HG02943 (cell line): Measurements from ENCODE around the gene CNOT4.
"Not testable (repeated sequence)": the region's sequence is repeated elsewhere in the genome, so short reads cannot be mapped to it uniquely, and the experiment has no call there.

Experiments used
- ATAC-seq: cut with Tn5 transposase; IDR thresholded peaks from one replicate; pipeline ENCODE4 v1.9.1; 2021; ENCODE audit warnings: mild to moderate bottlenecking, low read depth, moderate library complexity; ENCODE audit not compliant: unreplicated experiment

Gene CNOT4

GRCh38 chr7:135369405-135369804 lies 140.5 kb downstream of the CNOT4 start:
- ATAC-seq: no peak

- ATAC-seq: no peak
Observed at GRCh38 chr7:135368416-135369186, 141.3 kb downstream of the CNOT4 start.

- ATAC-seq: no peak
Observed at GRCh38 chr7:135366843-135367508, 142.9 kb downstream of the CNOT4 start.

- ATAC-seq: no peak
Observed at GRCh38 chr7:135365721-135366120, 144.2 kb downstream of the CNOT4 start.

GRCh38 chr7:135364206-135364605 lies 145.7 kb downstream of the CNOT4 start:
- no peak for ATAC-seq

- ATAC-seq: no peak
Observed at GRCh38 chr7:135362871-135363270, 147.0 kb downstream of the CNOT4 start.

- ATAC-seq: no peak
Observed at GRCh38 chr7:135361788-135362187, 148.1 kb downstream of the CNOT4 start.

GRCh38 chr7:135359615-135360014 lies 150.3 kb downstream of the CNOT4 start:
- no peak for ATAC-seq

GRCh38 chr7:135355377-135356048 lies 154.4 kb downstream of the CNOT4 start:
- ATAC-seq: no peak

- ATAC-seq: no peak
Observed at GRCh38 chr7:135353832-135354231, 156.1 kb downstream of the CNOT4 start.

GRCh38 chr7:135352285-135352684 lies 157.6 kb downstream of the CNOT4 start:
- ATAC-seq: no peak

- not testable (repeated sequence) for ATAC-seq
Observed at GRCh38 chr7:135351070-135351469, 158.8 kb downstream of the CNOT4 start.

GRCh38 chr7:135349746-135350145 lies 160.2 kb downstream of the CNOT4 start:
- no peak for ATAC-seq

GRCh38 chr7:135348493-135348892 lies 161.4 kb downstream of the CNOT4 start:
- no peak for ATAC-seq

GRCh38 chr7:135343361-135343760 lies 166.5 kb downstream of the CNOT4 start:
- ATAC-seq: no peak

GRCh38 chr7:135342887-135343286 lies 167.0 kb downstream of the CNOT4 start:
- no peak for ATAC-seq

GRCh38 chr7:135341049-135341448 lies 168.9 kb downstream of the CNOT4 start:
- ATAC-seq: no peak

GRCh38 chr7:135337977-135338550 lies 171.8 kb downstream of the CNOT4 start:
- ATAC-seq: no peak

- no peak for ATAC-seq
Observed at GRCh38 chr7:135337506-135337905, 172.4 kb downstream of the CNOT4 start.

- ATAC-seq: no peak
Observed at GRCh38 chr7:135335628-135336139, 174.2 kb downstream of the CNOT4 start.
